GM18517 (cell line): ENCODE results near the gene PRAME.
"Not testable (repeated sequence)": the region's sequence is repeated elsewhere in the genome, so short reads cannot be mapped to it uniquely, and the experiment has no call there.

ENCODE experiments used
- ATAC-seq: cut with Tn5 transposase; IDR thresholded peaks from one replicate; pipeline ENCODE4 v1.9.1; 2021; ENCODE audit warnings: mild to moderate bottlenecking, moderate library complexity; ENCODE audit not compliant: unreplicated experiment

Gene PRAME, protein sequence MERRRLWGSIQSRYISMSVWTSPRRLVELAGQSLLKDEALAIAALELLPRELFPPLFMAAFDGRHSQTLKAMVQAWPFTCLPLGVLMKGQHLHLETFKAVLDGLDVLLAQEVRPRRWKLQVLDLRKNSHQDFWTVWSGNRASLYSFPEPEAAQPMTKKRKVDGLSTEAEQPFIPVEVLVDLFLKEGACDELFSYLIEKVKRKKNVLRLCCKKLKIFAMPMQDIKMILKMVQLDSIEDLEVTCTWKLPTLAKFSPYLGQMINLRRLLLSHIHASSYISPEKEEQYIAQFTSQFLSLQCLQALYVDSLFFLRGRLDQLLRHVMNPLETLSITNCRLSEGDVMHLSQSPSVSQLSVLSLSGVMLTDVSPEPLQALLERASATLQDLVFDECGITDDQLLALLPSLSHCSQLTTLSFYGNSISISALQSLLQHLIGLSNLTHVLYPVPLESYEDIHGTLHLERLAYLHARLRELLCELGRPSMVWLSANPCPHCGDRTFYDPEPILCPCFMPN

DNA sequence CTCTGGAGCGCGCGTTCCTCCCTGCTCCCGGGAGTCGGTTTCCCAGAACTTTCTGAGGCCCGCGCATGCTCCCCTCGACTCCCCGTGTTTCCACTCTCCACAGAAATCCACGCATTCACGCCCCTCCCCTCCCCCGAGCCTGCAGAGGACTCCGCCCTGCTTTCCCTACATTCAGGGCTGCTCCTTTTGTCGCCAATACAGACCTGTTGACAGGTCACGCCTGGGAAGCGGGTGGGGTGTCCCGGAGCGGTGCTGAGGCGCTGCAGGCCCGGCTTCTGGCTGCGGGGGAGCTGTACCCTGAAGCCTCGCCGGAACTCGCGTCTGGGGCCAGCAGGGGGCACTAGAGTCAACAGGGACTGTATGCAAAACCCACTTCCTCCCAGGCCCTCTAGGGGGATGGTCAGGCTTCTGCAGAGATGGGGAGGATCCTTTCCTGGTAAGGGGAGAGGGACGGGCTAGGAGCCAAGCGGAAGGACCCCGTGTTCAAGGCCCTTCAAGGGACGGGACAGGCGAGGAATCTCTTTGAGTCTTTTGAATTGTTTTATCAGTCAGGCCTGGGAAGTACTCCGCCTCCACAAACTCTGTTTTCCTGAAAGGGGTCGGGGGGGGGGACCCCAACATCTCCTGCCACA lies at the start of gene PRAME:
TSS of gene PRAME (minus strand) at position 294 of the 632 bp plus-strand sequence. CDS start 2,433 bp downstream, outside the sequence.
- ATAC-seq, result no peak

DNA sequence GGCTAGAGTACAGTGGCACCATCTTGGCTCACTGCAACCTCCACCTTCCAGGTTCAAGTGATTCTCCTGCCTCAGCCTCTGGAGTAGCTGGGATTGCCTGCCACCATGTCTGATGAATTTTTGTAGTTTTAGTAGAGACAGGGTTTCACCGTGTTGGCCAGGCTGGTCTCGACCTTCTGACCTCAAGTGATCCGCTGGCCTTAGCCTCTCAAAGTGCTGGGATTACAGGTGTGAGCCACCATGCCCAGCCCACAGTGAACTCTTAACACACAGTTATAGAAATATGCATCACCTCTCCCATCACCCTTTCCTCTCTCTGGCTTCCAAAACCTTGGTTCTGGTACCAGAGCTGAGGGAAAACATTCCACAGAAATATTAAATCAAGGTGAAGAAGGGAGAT lies 49.0 kb upstream of the PRAME start:
- ATAC-seq, result not testable (repeated sequence)

DNA sequence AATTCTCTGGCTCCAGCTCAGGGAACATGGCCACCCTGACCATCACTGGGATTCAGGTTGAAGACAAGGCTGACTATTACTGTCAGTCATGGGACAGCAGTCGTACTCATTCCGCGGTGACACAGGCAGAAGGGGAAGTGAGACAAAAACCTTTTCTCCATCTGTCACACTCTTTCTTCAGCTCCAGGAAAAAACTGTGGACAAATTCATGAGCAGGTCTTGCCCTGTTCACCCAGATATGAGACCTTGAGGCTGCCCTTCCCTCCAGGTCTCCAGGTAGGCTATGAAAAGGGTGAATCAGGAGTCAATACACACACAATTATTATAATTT lies 46.0 kb upstream of the PRAME start:
- no peak for ATAC-seq

DNA sequence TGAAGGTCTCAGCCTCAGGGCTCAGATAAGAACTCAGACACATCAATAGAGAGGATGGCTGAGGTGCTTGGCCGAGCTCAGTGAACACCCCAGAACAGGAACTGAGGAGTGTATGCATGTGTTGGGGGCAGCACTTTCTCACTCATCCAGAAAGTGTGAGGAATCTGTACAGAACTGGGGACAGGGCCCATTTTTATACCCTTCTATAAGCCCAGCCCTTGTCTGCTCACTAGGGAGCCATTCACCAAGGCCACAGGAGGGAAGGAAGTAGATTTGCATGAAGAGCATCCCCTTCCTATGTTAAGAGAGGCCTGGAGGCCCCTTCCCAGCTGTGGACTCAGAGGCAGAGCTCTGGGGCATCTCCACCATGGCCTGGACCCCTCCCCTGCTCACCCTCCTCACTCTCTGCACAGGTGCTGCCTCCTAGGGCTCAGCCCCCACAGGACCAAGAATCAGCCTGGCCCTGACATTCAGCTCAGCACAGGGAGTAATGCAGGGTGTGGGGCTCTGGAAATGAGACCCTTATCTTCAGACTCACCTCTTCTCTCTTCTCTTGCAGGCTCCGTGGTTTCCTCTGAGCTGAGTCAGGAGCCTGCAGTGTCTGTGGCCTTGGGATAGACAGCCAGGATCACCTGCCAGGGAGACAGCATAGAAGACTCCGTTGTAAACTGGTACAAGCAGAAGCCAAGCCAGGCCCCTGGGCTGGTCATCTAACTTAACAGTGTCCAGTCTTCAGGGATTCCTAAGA lies 45.4 kb upstream of the PRAME start:
- no peak for ATAC-seq

DNA sequence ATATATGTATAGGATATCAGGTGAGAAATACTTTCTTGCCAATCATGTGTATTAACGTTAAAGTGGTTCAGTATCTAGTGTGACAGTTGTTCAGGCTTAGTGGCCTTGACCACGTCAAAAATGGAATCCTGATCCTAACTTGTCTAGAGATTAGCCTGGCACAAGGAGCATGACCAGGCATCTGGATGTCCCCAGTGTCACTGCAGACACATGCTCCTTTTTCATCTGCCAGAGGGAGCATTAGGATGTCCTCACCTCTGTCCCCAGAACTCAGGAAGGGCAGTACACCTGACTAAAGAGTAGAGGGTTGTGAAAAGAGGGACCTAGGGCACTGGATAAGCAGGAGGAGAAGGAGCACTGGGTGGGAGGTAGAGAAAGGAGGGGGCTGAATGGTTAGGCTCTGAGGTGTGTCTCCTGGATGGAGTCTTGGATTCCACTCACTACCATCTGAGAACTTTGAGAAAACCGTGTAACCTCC lies 44.4 kb upstream of the PRAME start:
- no peak for ATAC-seq

DNA sequence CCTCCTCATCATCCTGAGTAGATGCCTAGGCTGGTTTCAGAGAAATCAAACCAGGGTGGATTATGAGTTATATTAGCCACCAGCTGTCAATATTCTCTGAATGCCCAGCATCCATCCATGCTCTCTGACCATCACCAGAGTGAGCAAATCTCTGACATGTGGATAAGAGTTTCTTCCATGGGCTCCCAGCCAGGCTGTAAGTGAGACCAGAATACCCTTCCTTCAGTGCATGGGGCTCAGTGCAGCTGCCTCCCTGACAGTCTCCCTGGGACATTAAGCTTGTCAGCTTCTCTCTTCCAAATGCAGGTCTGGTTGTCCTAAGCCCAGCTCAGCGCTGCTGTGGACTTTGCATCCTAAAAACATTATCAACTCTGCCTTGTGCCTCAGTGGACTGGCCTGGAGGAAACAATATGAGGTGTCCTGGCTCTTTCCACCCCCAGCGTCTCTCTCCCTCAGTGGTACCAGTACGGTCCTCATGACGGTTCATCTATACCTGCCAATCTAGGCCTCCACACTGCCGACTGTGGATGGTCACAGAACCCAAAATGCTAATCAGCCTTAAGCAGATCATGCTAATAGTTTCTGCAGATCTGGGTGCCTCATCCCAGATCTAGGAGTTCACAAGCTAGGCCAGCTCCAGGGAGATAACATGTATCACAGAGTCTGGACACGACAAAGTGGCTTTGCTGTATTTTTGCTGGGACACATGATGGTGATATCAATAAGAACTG lies 41.6 kb upstream of the PRAME start:
- no peak for ATAC-seq

DNA sequence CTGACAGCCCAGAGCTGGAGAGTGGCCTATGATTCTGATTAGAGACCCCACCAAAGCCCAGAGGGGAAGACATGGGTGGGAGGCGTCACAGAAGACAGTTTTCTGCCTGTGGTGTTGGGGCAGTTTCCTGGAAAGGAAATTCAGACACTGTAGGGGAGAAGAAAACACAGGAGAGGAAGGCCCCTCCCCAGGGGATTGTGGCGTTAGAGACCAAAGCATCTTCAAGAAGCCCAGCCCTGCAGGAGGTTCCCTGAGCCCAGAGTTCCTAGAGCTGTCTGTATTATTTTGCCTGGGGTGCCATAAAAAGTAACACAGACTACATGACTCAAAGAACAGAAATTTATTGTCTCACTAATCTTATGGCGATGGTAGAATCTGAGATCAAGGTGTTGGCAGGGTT lies 40.2 kb upstream of the PRAME start:
- no peak for ATAC-seq

DNA sequence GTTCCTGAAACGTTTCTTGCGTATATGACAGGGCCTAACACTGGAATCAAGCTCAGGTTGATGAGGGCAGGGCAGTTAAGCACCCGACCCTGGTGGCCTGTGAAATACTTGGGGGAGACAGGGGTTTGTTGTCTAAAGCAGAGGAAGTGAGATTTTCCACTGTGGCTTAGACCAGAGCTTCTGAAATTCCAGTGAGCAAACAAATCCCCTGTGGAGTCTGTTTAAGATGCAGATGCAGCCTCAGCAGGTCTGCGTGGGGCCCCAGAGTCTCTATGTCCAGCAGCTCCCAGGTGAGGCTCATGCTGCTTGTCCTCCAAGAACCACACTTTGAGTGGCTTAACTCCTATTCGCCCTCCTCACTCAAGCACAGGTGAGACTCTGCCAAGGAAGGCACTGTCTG lies 39.1 kb upstream of the PRAME start:
- ATAC-seq, result no peak

DNA sequence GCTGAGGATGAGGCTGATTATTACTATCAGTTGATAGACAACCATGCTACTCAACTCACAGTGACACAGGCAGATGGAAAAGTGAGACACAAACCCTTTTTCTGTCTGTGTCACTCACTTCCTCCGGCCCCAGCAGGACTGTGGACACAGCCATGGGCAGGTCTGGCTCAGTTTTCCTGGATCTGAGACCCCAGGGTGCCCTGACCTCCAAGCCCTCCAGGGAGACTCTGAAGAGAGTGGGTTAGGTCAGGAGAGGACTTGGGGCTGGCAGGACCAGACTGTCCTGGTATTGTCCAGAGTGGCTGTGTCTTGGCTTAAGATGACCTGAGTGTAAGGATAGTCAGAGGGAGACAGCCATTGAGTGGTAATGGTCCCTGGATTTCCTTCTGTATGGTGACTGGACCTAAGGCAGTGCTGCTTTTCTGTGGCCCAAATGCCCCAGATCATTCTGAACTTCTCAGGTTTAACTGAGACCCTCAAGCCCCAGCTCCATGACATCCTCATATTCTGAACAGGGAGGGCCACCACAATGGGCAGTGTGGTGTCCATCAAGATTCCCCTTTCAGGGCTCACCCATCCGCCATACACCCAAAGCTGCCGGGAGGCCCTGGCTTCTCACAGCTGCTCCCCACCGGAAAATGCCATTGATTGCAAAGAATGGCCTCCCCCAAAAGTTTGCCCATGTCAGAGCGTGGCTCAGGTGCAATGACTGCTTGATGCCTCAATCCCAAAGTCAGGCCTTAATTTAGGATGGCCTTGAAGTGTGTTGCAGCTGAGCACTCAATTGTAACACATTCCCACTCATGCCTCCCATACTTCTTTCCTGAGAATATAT lies 36.2 kb upstream of the PRAME start:
- ATAC-seq, result no peak

DNA sequence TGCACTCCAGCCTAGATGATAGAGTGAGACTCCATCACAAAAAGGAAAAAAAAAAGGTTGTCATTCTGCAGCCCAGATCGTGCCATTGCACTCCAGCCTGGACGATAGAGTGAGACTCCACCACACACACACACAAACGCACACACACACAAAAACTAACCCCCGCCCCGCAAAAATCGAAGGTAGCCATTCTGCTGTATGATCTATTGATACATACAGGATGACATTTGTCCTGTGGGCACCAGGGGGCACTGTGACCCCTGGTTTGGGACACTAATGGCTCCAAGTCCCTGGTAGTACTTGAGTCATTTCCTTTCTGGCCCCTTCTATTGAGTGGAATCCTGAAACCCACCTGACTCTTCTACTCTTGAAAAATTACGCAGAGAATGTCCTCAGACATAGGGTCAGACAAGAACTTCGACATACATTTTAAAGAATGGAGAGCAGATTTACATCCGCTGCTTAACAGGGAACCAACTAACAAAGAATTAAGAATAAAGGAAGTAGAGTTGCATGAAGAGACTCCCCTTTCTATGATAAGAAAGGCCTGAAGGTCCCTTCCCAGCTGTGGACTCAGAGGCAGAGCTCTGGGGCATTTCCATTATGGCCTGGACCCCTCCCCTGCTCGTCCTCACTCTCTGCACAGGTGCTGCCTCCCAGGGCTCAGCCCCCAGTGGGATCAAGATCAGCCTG lies 35.0 kb upstream of the PRAME start:
- ATAC-seq, result no peak

DNA sequence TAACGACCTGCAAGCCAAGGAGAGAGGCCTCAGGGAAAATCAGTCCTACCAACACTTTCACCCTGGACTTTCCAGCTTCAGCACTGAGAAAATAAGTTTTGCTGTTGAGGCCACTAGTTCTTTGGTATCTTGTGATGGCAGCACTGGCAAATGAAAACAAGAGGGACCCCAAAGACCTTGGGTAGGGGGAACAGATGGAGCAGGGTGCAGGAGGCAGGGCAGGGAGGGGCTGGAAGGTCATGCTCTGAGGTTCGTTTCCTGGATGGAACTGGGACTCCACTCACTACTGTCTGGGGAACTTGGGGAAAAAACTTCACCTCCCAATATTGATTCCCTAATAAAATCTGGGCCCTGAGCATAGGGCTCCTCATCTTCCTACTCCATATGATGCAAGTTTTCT lies 34.2 kb upstream of the PRAME start:
- no peak for ATAC-seq

DNA sequence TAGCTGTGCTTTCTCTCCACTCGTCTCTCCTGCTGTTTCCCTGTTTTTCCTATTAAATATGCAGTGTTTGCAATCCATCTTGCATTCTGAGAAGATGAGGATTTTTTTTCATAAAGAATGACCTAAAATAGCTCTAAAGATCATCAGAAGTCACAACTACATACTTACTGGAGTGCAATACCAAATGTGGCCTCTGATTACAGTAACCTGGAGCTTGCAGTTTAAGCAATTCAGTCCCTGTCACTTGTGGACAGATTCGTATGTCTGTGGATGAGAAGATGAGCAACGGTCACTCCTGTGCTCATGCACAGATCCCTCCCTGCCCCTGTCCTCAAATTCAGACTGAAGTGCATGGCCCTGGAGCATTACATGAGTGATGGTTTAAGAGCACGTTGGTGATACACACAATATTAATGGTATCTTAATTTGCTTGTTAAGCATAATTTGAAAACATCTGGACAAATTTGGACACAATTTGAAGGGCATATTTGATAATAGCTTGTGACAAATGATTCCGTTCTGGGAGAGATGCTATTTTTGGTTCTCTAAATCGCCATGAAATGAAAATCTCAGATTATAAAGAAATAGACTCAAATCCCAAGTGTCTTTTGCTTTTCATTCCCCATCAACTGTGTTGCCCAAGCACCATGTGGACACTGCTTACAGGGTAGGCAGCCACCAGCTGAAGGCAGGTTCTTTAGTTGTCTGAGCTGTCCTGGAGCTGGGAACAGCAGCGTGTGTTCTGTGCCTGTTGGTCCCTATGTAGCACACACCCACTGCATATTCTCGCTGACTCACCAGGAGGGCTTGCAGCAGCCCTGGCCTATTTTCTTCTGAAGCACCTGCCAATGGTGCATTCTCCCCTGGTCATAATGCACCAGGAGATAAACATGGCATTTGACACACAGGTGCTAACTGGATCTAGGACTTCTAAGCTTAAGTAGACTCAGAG lies 32.6 kb upstream of the PRAME start:
- ATAC-seq, result no peak

DNA sequence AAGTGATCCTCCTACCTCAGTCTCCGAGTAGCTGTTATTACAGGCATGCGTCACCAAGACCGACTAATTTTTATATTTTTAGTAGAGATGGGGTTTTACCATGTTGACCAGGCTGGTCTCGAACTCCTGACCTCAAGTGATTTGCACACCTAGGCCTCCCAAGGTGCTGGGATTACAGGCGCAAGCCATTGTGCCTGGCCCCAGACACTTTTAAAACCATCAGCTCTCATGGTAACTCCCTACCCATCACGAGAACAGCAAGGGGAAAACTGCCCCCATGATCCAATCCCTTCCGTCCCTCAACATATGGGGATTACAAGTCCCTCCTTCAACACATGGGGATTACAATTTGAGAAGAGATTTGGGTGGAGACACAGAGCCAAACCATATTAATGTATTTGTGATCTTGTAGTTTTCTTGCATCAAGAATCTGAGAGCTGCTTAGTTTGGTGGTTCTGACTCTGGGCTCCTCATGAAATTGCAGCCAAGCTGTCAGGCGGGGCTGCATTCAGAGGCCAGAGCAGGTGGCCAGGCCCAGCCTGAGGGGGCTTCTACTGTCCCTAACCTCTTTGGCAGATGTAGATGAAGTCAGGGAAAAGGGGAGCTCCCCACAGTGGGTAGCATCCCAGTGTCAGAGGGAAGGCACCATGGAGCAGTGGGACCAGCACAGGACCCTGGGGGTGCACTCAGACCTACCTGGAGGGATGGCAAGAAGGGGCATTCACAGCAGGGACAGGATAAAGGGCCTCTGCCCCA lies 31.2 kb upstream of the PRAME start:
- no peak for ATAC-seq

DNA sequence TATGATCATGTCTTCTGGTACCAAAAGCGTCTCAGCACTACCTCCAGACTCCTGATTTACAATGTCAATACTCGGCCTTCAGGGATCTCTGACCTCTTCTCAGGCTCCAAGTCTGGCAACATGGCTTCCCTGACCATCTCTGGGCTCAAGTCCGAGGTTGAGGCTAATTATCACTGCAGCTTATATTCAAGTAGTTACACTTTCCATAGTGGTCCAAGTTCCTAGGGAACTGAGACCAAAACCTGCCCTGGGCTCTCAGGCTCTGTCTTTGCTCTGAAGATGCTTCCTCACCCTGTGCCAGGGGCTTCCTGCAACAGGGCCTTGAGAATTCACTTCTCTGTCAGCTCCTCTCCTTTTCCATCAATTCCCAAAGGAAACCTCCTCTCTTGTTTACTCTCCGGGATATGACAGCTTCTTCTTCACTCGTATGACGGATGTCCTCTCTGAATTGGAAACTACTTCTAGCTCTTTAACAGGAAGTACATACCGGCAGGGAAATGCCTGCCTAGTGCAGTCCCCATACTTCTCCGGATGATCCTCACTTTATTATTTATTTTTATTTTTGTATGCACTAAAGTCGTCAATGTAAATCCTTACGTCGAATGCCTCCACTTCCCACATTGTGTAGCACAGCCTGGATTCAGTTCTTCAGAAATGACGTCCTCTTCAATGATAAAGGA lies 29.6 kb upstream of the PRAME start:
- ATAC-seq, result no peak

DNA sequence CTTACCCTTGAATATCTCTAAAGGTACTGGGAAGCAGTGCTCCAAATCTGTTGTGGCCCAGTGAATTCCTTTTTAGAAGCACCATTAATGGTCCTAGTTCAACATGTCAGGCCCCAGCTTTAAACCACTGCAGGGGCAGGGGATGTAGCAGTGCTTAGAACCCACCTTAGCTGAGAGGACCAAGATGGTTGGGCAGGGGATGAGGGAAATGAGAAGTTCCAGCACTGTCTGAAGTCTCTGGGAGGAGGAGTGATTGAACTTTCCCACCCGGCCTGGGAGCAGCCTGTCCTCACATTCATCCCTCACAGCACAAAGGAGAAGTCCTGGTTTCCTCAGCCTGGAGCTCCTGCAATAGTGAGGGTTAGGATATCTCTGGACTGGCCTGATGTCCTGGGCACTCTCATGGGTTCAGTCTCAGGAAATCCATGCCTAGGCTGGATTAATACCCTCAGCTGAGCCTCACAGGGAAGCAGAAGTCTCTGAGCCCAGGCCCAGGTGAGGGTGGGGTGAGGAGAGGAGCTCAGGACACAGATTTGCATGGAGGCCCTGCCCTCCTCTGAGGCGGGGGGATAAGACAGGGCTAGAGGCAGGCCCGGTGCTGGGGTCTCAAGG lies 28.6 kb upstream of the PRAME start:
- no peak for ATAC-seq

DNA sequence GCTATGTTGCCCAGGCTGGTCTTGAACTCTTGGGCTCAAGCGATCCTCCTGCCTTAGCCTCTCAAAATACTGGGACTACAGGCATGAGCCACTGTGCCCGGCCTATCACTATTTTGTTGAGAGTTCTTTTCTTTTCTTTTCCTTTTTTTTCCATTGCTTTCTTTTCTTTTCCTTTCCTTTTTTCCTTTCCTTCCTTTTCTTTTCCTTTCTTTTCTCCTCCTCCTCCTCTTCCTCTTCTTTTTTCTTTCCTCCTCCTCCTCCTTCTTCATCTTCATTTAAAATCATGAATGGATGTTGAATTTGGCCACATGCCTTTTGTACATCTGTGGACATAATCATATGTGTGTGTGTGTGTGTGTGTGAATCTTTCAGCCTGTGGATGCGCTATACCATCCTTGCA lies 25.7 kb upstream of the PRAME start:
- no peak for ATAC-seq

DNA sequence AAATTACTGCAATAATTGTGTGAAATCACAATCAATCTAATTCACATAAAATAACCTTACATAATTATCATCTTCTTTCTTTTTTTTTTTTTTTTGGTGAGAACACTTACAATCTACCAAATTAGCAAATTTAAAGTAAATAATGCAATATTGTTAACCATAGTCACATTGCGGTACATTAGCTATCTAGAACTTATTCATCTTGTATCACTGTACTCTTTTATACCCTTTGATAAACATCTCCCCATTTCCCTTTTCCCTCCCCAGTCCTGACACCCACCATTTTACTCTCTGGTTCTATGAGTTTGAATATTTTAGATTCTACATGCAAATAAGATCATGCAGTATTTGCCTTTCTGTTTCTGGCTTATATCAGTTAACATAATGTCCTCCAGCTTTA lies 24.0 kb upstream of the PRAME start:
- ATAC-seq, result no peak
